Astrocyte of the cerebellum (primary cell): ENCODE results near the gene IMMP2L.

Experiments used
- DNase-seq: peaks from one replicate; pipeline ENCODE4 v3.0.0-alpha.2; 2011; ENCODE audit warnings: low read depth
- H3K4me3 ChIP-seq: 2 replicates; pipeline ENCODE4 v1.5.1; 2011; ENCODE audit warnings: mild to moderate bottlenecking, low read depth, low read length, moderate library complexity
- in situ Hi-C: cut with HindIII; loops from 2 replicates; pipeline ENCODE4 v1.10.0; 2017; ENCODE audit warnings: low sequenced_read_pairs
- TF ChIP-seq, protein P1 (sequence below): IDR thresholded peaks from 2 replicates; pipeline ENCODE4 v1.5.1; 2012; ENCODE audit warnings: low read length, low read depth, moderate library complexity, mild to moderate bottlenecking; ENCODE audit errors: missing control alignments

Gene IMMP2L

DNA sequence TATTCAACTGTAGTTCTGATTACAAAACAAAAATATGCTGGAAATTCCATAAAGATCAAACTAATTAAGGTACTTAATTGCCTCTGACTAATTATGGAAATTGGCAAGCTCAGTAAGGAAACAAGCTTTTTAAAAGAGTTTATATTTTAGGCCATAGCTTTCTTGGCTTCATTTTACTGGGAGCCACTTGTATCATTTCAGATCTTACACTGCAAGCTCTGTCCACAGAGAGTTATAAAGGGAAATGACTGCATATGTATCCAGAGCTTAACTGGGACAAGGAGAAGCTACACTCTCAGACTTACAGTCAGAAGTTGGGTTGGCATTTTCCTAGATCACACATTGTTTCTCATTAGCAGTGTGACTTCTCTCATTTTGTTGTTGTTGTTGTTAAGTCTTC, 379.0 kb downstream of the IMMP2L start:
- in situ Hi-C loops = no loop called here
- TF ChIP-seq, protein P1, sequence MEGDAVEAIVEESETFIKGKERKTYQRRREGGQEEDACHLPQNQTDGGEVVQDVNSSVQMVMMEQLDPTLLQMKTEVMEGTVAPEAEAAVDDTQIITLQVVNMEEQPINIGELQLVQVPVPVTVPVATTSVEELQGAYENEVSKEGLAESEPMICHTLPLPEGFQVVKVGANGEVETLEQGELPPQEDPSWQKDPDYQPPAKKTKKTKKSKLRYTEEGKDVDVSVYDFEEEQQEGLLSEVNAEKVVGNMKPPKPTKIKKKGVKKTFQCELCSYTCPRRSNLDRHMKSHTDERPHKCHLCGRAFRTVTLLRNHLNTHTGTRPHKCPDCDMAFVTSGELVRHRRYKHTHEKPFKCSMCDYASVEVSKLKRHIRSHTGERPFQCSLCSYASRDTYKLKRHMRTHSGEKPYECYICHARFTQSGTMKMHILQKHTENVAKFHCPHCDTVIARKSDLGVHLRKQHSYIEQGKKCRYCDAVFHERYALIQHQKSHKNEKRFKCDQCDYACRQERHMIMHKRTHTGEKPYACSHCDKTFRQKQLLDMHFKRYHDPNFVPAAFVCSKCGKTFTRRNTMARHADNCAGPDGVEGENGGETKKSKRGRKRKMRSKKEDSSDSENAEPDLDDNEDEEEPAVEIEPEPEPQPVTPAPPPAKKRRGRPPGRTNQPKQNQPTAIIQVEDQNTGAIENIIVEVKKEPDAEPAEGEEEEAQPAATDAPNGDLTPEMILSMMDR = no peak
- no peak for DNase-seq
- H3K4me3 ChIP-seq = no peak overlapping the region

- H3K4me3 ChIP-seq = no peak overlapping the region
- in situ Hi-C loops = no loop called here
- TF ChIP-seq, protein P1 = no peak
- DNase-seq = no peak
Measured at GRCh38 chr7:111180338-111180737, 382.0 kb downstream of the IMMP2L start.

- in situ Hi-C loops = no loop called here
- H3K4me3 ChIP-seq = no peak overlapping the region
- TF ChIP-seq, protein P1 = no peak
- DNase-seq = no peak
Measured at GRCh38 chr7:111175908-111176441, 386.3 kb downstream of the IMMP2L start.

- TF ChIP-seq, protein P1 = no peak
- in situ Hi-C loops = no loop called here
Measured at GRCh38 chr7:111174510-111174909, 387.8 kb downstream of the IMMP2L start.

DNA sequence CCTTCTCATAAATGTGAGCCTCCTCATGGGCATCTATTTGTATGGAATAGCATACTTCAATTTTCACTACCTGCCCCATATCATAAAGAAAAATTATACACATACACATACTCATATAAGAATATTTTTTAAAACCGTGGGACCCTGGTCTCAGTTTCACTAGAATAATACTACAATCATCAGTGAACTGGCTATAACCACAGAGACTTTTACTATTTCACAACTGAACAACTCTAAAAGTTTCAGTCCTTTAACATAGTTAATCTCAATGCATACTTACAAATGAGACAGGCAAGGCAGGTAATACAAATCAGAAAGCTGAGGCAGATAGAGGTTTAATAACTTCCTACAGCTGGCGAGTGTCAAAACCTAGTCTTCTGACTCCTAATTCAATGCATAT, 388.3 kb downstream of the IMMP2L start:
- DNase-seq = no peak
- TF ChIP-seq, protein P1 = no peak
- in situ Hi-C loops = no loop called here
- H3K4me3 ChIP-seq = no peak overlapping the region

More at GRCh38 chr7:111174510-111174909, 387.8 kb downstream of the IMMP2L start:
- DNase-seq = no peak
- no peak overlapping the region for H3K4me3 ChIP-seq

DNA sequence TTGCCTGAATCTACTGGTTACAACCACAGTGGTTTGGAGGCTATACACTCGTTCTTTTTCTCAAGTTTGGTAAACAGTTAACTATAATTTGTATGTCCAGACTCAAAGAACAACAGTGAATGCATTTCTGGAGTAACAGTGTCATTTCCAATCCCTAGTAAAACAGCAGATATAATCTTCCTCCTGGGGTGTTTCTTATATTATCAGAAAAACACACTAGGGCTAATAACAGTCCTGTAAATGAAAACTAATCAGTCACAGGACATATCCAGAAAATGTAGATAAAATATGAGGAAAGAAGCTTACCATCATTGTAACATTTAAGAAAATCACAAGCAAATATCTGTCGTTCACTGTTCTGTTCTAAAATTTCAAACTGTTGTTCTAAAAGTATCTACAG, 388.8 kb downstream of the IMMP2L start:
- TF ChIP-seq, protein P1 = no peak
- H3K4me3 ChIP-seq = no peak overlapping the region
- in situ Hi-C loops = no loop called here
- DNase-seq = no peak
